Type B pancreatic cell (in vitro differentiated cells): ENCODE data around the gene PDLIM5. TPM values are rescaled to one million over a fixed set of nuclear protein-coding genes. Genes with fewer than 3 reads are reported as not detected.
A peak's percentile ranks its signal among the peaks of the same experiment; 100 is the strongest.

ENCODE experiments used
- DNase-seq: peaks from one replicate; pipeline ENCODE4 v3.0.0; 2021; ENCODE audit warnings: mixed read lengths; ENCODE audit not compliant: unreplicated experiment; ENCODE audit errors: extremely low spot score
- H3K27ac Mint-ChIP-seq: 2 replicates; pipeline ENCODE4 v1.8.0; 2021; ENCODE audit warnings: mild to moderate bottlenecking, mixed read lengths
- H3K27me3 Mint-ChIP-seq: 2 replicates; pipeline ENCODE4 v1.8.0; 2021; ENCODE audit warnings: mixed read lengths
- H3K36me3 Mint-ChIP-seq: 2 replicates; pipeline ENCODE4 v1.8.0; 2021; ENCODE audit warnings: mixed read lengths
- H3K4me1 Mint-ChIP-seq: one replicate; pipeline ENCODE4 v1.8.0; 2021; ENCODE audit warnings: mixed read lengths; ENCODE audit not compliant: unreplicated experiment
- H3K4me3 Mint-ChIP-seq: 2 replicates; pipeline ENCODE4 v1.8.0; 2021; ENCODE audit warnings: mild to moderate bottlenecking, mixed read lengths
- H3K9me3 Mint-ChIP-seq: 2 replicates; pipeline ENCODE4 v1.8.0; 2021; ENCODE audit warnings: mixed read lengths
- CTCF ChIP-seq: fragments of 200-600 bp; sonication (generic); conservative IDR thresholded peaks from 2 replicates; pipeline ENCODE4 v1.5.0; 2021; ENCODE audit warnings: antibody characterized with exemption, mild to moderate bottlenecking
- total RNA-seq: library from RNA; stranded (reverse); gene quantifications from 2 replicates; pipeline ENCODE4 v1.2.1, GENCODE V29; 2021; ENCODE audit warnings: low replicate concordance

PDLIM5 gene
- total RNA-seq, 1 donor from 2014 or later, result 76.7 TPM

GRCh38 chr4:94455081-94455480 lies 3.3 kb downstream of the PDLIM5 start:
- H3K4me3 Mint-ChIP-seq, result peak overlapping the region; percentile 31
- H3K36me3 Mint-ChIP-seq, result peaks cover 10% of the 10 kb centered on the region
- H3K27me3 Mint-ChIP-seq, result no peaks in the 10 kb centered on the region
- H3K9me3 Mint-ChIP-seq, result no peaks in the 10 kb centered on the region
- peak overlapping the region; percentile 17 for H3K27ac Mint-ChIP-seq
- H3K4me1 Mint-ChIP-seq, result peaks cover 51% of the 10 kb centered on the region
- no peak for TF ChIP-seq CTCF
- no peak for DNase-seq

GRCh38 chr4:94457692-94458106 lies 6.0 kb downstream of the PDLIM5 start:
- Mint-ChIP-seq H3K27ac (peak overlapping the region; percentile 63), H3K36me3 (peaks cover 15% of the 10 kb centered on the region), H3K4me1 (peaks cover 47% of the 10 kb centered on the region), H3K9me3 (no peaks in the 10 kb centered on the region), H3K4me3 (peak overlapping the region; percentile 54), H3K27me3 (no peaks in the 10 kb centered on the region)
- no peak for DNase-seq
- TF ChIP-seq CTCF, result no peak

GRCh38 chr4:94458682-94459081 lies 6.9 kb downstream of the PDLIM5 start:
- H3K9me3 Mint-ChIP-seq, result no peaks in the 10 kb centered on the region
- no peak for DNase-seq
- no peak for TF ChIP-seq CTCF
- peak overlapping the region; percentile 66 for H3K27ac Mint-ChIP-seq
- peaks cover 43% of the 10 kb centered on the region for H3K4me1 Mint-ChIP-seq
- peaks cover 15% of the 10 kb centered on the region for H3K36me3 Mint-ChIP-seq
- H3K4me3 Mint-ChIP-seq, result peak overlapping the region; percentile 40
- no peaks in the 10 kb centered on the region for H3K27me3 Mint-ChIP-seq

GRCh38 chr4:94459462-94460161 lies 7.9 kb downstream of the PDLIM5 start:
- Mint-ChIP-seq H3K27ac (peak overlapping the region; percentile 66), H3K9me3 (no peaks in the 10 kb centered on the region), H3K4me1 (peaks cover 44% of the 10 kb centered on the region), H3K27me3 (no peaks in the 10 kb centered on the region), H3K36me3 (peaks cover 13% of the 10 kb centered on the region), H3K4me3 (peak overlapping the region; percentile 8)
- no peak for DNase-seq
- no peak for TF ChIP-seq CTCF

- Mint-ChIP-seq H3K4me1 (peaks cover 35% of the 10 kb centered on the region), H3K27me3 (no peaks in the 10 kb centered on the region), H3K36me3 (peaks cover 5% of the 10 kb centered on the region), H3K27ac (peak overlapping the region; percentile 5), H3K9me3 (no peaks in the 10 kb centered on the region), H3K4me3 (no peak overlapping the region)
- TF ChIP-seq CTCF, result no peak
- no peak for DNase-seq
Measured at GRCh38 chr4:94461506-94461905, 9.8 kb downstream of the PDLIM5 start.
